GM12872 (cell line): ENCODE data around the gene PHYHIPL.

Experiments
- CTCF ChIP-seq: IDR thresholded peaks from 3 replicates; pipeline ENCODE4 v1.5.1; 2011; ENCODE audit warnings: low read depth, mild to moderate bottlenecking, low read length, moderate library complexity; ENCODE audit not compliant: insufficient read depth

The PHYHIPL gene

DNA sequence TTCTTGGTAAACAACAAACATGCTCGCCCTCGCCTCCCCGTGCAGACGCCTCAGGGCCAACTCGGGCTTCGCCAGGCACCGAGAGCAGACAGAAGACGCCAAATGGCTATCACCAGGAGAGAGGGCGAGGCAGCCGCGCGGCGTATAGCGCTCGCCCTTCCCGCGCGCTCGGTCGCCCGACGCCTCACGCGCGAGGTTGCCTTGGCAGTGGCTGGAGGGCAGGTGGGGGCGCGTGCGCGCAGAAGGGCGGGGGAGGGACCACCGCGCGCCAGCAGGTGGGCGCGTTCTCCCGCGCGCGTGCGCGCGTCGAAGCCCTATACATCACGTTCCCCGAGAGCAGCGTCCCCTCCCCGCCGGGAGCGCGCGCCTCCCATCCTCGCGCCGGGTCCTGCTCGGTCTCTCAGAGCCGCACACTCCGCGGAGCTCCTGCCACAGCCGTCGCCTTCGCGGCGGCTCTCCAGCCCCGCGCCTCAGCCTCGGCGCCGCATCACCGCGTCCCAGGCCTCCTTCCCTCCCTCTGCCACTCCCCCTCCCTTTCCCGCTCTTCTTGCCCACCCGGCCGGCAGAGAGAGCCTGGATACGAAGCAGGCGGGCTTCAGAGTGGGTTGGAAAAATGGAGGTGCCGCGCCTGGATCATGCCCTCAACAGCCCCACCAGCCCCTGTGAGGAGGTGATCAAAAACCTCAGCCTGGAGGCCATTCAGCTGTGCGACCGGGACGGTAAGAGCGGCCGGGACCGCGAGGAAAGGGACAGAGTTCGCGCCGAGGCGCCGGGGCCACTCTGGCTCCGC is at the start of gene PHYHIPL:
Gene PHYHIPL (plus strand): TSS at position 403 of the 790 bp plus-strand sequence. CDS start 211 bp downstream, at position 614.
- TF ChIP-seq CTCF, result no peak

GRCh38 chr10:59126991-59127390 is 49.5 kb upstream of the PHYHIPL start:
- TF ChIP-seq CTCF, result no peak

DNA sequence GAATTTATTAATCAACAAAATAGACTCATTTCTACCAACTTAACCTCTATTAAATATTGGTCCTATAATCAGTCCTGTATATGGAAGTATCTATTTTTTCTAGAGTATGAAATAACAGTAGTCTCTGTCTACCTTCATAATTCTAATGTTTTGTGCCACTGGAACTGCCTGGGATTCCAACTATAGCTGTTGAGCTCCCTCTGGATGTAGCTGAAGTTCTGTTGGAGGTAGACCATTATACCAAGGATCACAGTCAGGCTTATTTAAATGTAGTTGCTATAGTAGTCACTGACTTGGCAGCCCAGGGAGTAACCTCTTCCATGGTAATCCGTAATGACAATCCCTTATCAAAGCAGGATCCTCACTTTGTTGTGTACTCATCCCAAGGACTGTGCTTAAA is 48.5 kb upstream of the PHYHIPL start:
- no peak for TF ChIP-seq CTCF

DNA sequence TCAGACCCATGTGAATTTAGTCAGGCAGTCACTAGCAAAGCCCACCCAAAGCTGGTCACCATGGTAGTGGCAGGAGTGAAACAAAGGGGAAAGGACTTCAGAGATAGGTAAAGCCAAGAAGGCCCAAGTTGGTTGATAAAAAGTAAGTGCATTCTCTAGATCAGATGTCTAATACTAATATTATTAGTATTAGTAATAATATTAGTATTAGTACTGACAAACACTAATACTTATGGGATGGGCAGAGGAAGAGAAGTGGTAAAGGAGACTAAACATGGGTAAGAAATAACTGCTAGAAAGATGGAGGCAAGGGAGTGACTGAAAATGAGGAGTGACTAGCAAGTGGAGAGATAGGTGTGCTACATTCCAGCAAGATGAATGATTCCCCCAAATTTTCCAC is 46.6 kb upstream of the PHYHIPL start:
- TF ChIP-seq CTCF, result no peak

- no peak for TF ChIP-seq CTCF
These were observed 44.8 kb upstream of the PHYHIPL start for GRCh38 chr10:59131666-59132065.

- TF ChIP-seq CTCF, result no peak
These were observed 42.4 kb upstream of the PHYHIPL start for GRCh38 chr10:59133841-59134593.

DNA sequence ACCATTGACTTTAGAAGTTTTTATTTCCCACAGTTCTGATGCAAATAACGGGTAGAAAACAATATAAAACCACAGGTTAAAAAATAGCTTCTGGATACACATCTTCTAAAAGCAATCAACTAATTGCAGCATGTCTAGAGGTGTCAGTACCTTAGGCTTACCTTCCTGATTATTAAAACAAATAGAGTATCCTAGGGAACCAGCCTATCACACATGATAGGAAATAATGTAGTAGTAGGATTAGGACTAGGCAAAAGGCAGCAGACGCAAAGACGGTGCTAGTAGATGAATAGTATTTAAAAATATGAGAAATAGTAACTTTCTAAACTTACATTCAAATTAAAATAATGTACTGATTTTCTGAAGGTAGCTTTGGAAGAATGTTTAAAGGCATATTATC is 41.7 kb upstream of the PHYHIPL start:
- no peak for TF ChIP-seq CTCF
